Body of pancreas (tissue), 4 donors: ENCODE data around the gene TSPAN31. TPM values are rescaled to one million over a fixed set of nuclear protein-coding genes. Genes with fewer than 3 reads are reported as not detected.

Source experiments
- ATAC-seq: fragments of 150-250 bp; one replicate; pipeline ENCODE4 v1.9.1; 2016
- DNase-seq, 4 donors: peaks; one replicate each; pipeline ENCODE4 v3.0.0-alpha.2; 2019
- H3K27ac ChIP-seq, 4 donors: fragments of 200-600 bp; sonication (generic); 1 replicate in 3 of 4; 2 replicates in 1 of 4; pipeline versions ENCODE4 v1.5.1 to v1.6.1; 2016 to 2019; ENCODE audit warnings: mild to moderate bottlenecking in 1 of 4, mixed read lengths in 1 of 4, moderate library complexity in 1 of 4
- H3K27me3 ChIP-seq, 2 donors: fragments of 200-600 bp; sonication (generic); one replicate each; pipeline ENCODE4 v1.6.0; 2016; ENCODE audit warnings: mild to moderate bottlenecking in 1 of 2
- H3K36me3 ChIP-seq, 2 donors: fragments of 200-600 bp; sonication (generic); replicated peaks in 1 of 2; 2 replicates each; pipeline ENCODE4 v1.5.1; 2016; ENCODE audit warnings: low read depth in 2 of 2; ENCODE audit not compliant: insufficient read depth in 1 of 2
- H3K4me1 ChIP-seq: fragments of 200-600 bp; sonication (generic); one replicate; pipeline ENCODE4 v1.6.0; 2016
- H3K4me3 ChIP-seq, 2 donors: fragments of 200-600 bp; sonication (generic); 1 replicate in 1 of 2; 2 replicates in 1 of 2; pipeline ENCODE4 v1.5.1; 2016 to 2019
- H3K9me3 ChIP-seq, 3 donors: fragments of 200-600 bp; sonication (generic); 1 replicate in 2 of 3; 2 replicates in 1 of 3; pipeline ENCODE4 v1.5.1; 2016
- CTCF ChIP-seq, 7 experiments: fragments of 450-650 bp in 4 of 7; fragments of 200-600 bp in 3 of 7; sonication (generic) in 3 of 7; IDR thresholded peaks; one replicate each; pipeline ENCODE4 v1.5.1; 2016 to 2019; ENCODE audit warnings: antibody characterized with exemption in 7 of 7
- POLR2A ChIP-seq, 3 donors: fragments of 450-650 bp; IDR thresholded peaks; one replicate each; pipeline ENCODE4 v1.6.1; 2016; ENCODE audit warnings: antibody characterized with exemption in 3 of 3, mild to moderate bottlenecking in 2 of 3
- WGBS, 2 donors: methylation state at CpG; one replicate each; pipeline ENCODE4 v1.1.5; 2017; 5-methylcytosine and 5-hydroxymethylcytosine counted together
- intact Hi-C: fragments of 100-400 bp; cut with DNase I; formaldehyde crosslinking; loops from one replicate; pipeline ENCODE4 v1.15.1; 2023
- total RNA-seq, 2 donors: library from RNA; depleted of rRNA; stranded (reverse); fragments of >200 nt; gene quantifications; one replicate each; pipeline ENCODE4 v1.1.0, GENCODE V29; 2016

TSPAN31 gene
- total RNA-seq, 2 donors from 2014 or later = 33.7 to 36.9 TPM

GRCh38 chr12:57722716-57723629 is 21.9 kb upstream of the TSPAN31 start:
- no peaks in the 10 kb centered on the region for H3K9me3 ChIP-seq
- DNase-seq (no peak), ATAC-seq (no peak)
- no peak overlapping the region for H3K27ac ChIP-seq
- peaks cover 23% of the 10 kb centered on the region for H3K4me1 ChIP-seq
- intact Hi-C loops = no loop called here
- no peak overlapping the region for H3K4me3 ChIP-seq
- no peaks in the 10 kb centered on the region for H3K27me3 ChIP-seq
- 43 to 46% methylated on average over 11 of the region's 11 CpGs for WGBS, 2 donors
- TF ChIP-seq POLR2A (IDR thresholded peaks at IDR 0.05) (no peak), CTCF (IDR thresholded peaks at IDR 0.05) (no peak)
- H3K36me3 ChIP-seq = peaks cover 6 to 20% of the 10 kb centered on the region in 2 donors

- Histone ChIP-seq H3K9me3 (no peaks in the 10 kb centered on the region), H3K27ac (no peak overlapping the region), H3K4me3 (no peak overlapping the region), H3K4me1 (peaks cover 23% of the 10 kb centered on the region), H3K36me3 (peaks cover 6 to 13% of the 10 kb centered on the region in 2 donors), H3K27me3 (no peaks in the 10 kb centered on the region)
- DNase-seq = no peak
- TF ChIP-seq CTCF (IDR thresholded peaks at IDR 0.05) = no peak
- TF ChIP-seq POLR2A (IDR thresholded peaks at IDR 0.05) = no peak
- WGBS, 2 donors = 49 to 73% methylated on average over 2 of the region's 2 CpGs
- ATAC-seq = no peak
- intact Hi-C loops = no loop called here
These were observed 21.2 kb upstream of the TSPAN31 start for GRCh38 chr12:57723630-57723962.

GRCh38 chr12:57724003-57724935 is 20.6 kb upstream of the TSPAN31 start:
- no peak overlapping the region for H3K27ac ChIP-seq
- TF ChIP-seq POLR2A (IDR thresholded peaks at IDR 0.05) = no peak
- TF ChIP-seq CTCF (IDR thresholded peaks at IDR 0.05) = no peak
- H3K4me3 ChIP-seq = no peak overlapping the region
- H3K36me3 ChIP-seq = peaks cover 3 to 8% of the 10 kb centered on the region in 2 donors
- ATAC-seq = no peak
- no peaks in the 10 kb centered on the region for H3K9me3 ChIP-seq
- intact Hi-C loops = no loop called here
- peaks cover 23% of the 10 kb centered on the region for H3K4me1 ChIP-seq
- no peak for DNase-seq
- WGBS, 2 donors = 63 to 72% methylated on average over 8 to 12 of the region's 12 CpGs
- no peaks in the 10 kb centered on the region for H3K27me3 ChIP-seq

GRCh38 chr12:57724936-57725740 is 19.7 kb upstream of the TSPAN31 start:
- peaks cover 0 to 4% of the 10 kb centered on the region in 2 donors for H3K36me3 ChIP-seq
- no peaks in the 10 kb centered on the region for H3K9me3 ChIP-seq
- no peak for ATAC-seq
- 51 to 55% methylated on average over 10 of the region's 11 CpGs for WGBS, 2 donors
- no peak overlapping the region for H3K4me3 ChIP-seq
- DNase-seq = no peak
- H3K4me1 ChIP-seq = peaks cover 23% of the 10 kb centered on the region
- H3K27me3 ChIP-seq = no peaks in the 10 kb centered on the region
- TF ChIP-seq CTCF (IDR thresholded peaks at IDR 0.05) (no peak), POLR2A (IDR thresholded peaks at IDR 0.05) (no peak)
- no peak overlapping the region for H3K27ac ChIP-seq
- intact Hi-C loops = no loop called here
